BE2C (cell line): ENCODE data around the gene HMGXB4.

Experiments used
- DNase-seq: peaks from one replicate; pipeline ENCODE4 v3.0.0-alpha.2; 2020
- H3K27me3 ChIP-seq: fragments of 250-450 bp; sonication (Bioruptor Pico); 2 replicates; pipeline ENCODE4 v1.5.1; 2020; ENCODE audit warnings: mild to moderate bottlenecking
- H3K36me3 ChIP-seq: fragments of 250-450 bp; sonication (Bioruptor Pico); 2 replicates; pipeline ENCODE4 v1.5.1; 2020; ENCODE audit warnings: mild to moderate bottlenecking
- H3K4me1 ChIP-seq: fragments of 250-450 bp; sonication (Bioruptor Pico); 2 replicates; pipeline ENCODE4 v1.5.1; 2020
- H3K4me3 ChIP-seq: 2 replicates; pipeline ENCODE4 v1.5.1; 2011; ENCODE audit warnings: low read depth, low read length
- H3K9me3 ChIP-seq: fragments of 250-450 bp; sonication (Bioruptor Pico); 2 replicates; pipeline ENCODE4 v1.5.1; 2020
- CTCF ChIP-seq: IDR thresholded peaks from 2 replicates; pipeline ENCODE4 v1.5.1; 2012; ENCODE audit warnings: mild to moderate bottlenecking, low read depth, low read length

HMGXB4 gene

DNA sequence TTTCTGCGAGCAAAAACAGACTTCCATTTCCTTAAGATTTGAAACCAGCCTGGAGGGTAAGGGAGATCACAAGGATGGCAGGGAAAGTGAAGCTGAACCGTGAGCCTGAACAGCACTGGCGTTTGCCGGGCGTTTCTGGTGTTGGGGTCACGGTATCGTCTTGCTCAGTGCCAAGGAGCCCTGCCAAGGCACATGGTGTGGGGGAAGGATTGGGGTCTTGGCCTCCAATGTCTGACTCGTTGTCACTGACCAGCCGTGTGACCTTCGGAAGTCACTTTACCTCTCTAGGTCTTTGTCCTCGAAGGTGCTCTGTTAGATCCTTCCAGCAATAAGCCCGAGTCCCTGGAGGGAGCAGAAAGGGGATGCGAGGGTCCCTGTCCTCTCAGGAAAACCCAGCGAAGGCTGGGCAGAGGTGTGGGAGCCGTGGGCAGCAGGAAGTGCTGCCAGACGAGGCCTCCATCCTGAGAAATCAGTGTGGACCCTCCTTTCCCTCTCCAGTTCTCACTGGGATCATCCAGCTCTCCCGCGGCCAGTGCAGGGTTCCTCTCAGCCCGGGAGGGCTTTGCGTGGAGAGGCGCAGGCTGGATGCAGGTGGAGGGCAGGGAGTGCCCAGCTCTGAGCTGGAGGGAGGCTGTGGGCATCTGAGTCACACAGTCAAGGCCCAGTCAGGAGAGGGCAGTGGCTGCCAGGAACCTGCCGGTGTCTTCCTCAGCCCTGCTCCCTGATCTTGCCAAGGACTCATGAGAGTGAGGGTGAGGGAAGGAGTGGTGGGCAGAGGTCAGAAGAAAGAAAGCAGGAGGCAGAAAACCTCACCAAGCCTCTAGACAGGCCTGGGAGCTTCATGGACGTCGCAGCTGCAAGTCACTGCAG, 61.3 kb downstream of the HMGXB4 start:
- Histone ChIP-seq H3K9me3 (no peaks in the 10 kb centered on the region), H3K27me3 (no peaks in the 10 kb centered on the region), H3K4me3 (no peak overlapping the region), H3K4me1 (peaks cover 10% of the 10 kb centered on the region; the same call in 1 of the 2 replicates), H3K36me3 (peaks cover 10% of the 10 kb centered on the region; the same call in 1 of the 2 replicates)
- no peak for DNase-seq
- TF ChIP-seq CTCF = no peak

DNA sequence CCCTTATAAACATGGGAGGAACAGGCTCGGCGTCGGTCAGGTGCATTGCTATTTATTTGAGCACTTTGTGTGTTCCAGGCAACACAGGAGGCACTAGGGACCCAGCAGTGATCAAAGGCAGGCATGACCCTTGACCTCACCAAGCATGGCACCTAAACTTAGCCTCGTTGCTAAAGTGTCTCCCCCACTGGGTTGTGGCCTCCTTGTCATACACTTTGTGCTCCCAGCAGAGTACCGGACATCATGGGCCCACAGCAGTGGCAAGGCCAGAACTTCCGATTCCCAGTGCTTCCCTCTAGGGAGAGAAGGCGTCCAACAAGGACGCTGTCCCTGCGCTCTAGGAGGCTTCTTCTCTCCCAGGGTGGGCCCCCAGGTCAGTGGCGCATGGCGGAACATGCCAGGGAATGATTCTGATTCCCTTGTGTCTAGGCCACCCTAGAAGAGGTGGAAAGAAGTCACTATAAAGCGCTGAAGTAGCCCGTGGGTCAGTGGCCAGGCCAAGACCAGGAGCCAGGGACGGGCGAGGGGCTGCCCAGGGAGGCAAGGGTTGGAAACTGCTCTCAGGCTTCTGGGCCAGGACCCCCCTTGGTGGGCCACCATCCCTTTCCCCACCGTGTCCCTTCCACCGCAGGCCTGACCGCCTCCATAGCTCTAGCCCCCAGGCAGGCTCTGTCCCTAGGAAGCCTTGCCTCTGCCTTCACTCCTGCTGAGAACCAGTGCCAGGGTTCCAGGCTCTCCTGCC, 62.1 kb downstream of the HMGXB4 start:
- Histone ChIP-seq H3K4me1 (peaks cover 8% of the 10 kb centered on the region; the same call in 1 of the 2 replicates), H3K4me3 (no peak overlapping the region), H3K36me3 (peaks cover 14% of the 10 kb centered on the region), H3K27me3 (no peaks in the 10 kb centered on the region), H3K9me3 (no peaks in the 10 kb centered on the region)
- no peak for DNase-seq
- no peak for TF ChIP-seq CTCF

DNA sequence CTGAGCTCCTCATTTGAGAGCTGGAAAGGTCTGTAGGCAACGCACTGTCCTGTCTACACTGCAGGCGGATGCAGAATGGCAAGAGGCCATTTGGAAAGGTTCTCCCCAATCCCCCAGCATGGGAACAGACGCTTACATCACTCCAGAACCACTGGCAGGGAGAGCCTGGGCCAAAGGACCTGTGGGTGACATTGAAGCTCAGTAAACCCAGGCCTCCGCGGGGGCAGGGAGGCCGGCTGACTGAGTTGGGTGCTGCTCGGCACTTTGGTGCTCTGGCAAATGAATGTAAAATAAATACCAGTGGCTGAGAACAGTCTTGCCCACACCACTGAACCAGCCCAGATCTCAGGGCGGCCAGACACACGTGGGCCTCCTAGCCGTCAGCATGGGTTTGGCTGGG, 64.8 kb downstream of the HMGXB4 start:
- peaks cover 27% of the 10 kb centered on the region for H3K36me3 ChIP-seq
- no peak for TF ChIP-seq CTCF
- no peaks in the 10 kb centered on the region for H3K4me1 ChIP-seq
- H3K27me3 ChIP-seq = no peaks in the 10 kb centered on the region
- no peak for DNase-seq
- no peak overlapping the region for H3K4me3 ChIP-seq
- H3K9me3 ChIP-seq = no peaks in the 10 kb centered on the region

GRCh38 chr22:35322893-35323292, 65.6 kb downstream of the HMGXB4 start:
- Histone ChIP-seq H3K4me3 (no peak overlapping the region), H3K36me3 (peaks cover 31% of the 10 kb centered on the region), H3K4me1 (no peaks in the 10 kb centered on the region), H3K27me3 (no peaks in the 10 kb centered on the region), H3K9me3 (no peaks in the 10 kb centered on the region)
- DNase-seq = no peak
- TF ChIP-seq CTCF = no peak

GRCh38 chr22:35323305-35323704, 66.0 kb downstream of the HMGXB4 start:
- peaks cover 35% of the 10 kb centered on the region for H3K36me3 ChIP-seq
- H3K4me1 ChIP-seq = no peaks in the 10 kb centered on the region
- H3K4me3 ChIP-seq = no peak overlapping the region
- no peak for DNase-seq
- H3K27me3 ChIP-seq = no peaks in the 10 kb centered on the region
- H3K9me3 ChIP-seq = no peaks in the 10 kb centered on the region
- TF ChIP-seq CTCF = no peak

DNA sequence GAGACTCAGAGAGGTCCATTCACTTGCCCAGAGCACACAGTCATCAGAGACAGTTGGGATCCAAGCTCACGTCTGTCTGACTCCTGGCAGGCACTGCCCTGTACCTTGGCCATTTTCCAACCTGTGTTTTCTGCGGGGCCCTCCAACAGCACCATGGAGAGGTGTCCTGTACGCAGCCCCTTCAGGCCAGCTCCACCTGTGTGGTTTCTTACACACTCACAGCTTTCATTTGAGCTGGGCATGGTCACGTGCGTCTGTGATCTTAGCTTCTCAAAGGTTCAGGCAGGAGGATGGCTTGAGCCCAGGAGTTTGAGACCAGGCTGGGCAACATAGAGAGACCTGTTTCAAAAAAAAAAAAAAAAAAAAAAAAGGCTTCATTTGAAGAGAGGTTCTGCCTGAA, 66.8 kb downstream of the HMGXB4 start:
- DNase-seq = no peak
- Histone ChIP-seq H3K9me3 (no peaks in the 10 kb centered on the region), H3K27me3 (no peaks in the 10 kb centered on the region), H3K4me3 (no peak overlapping the region), H3K36me3 (peaks cover 38% of the 10 kb centered on the region), H3K4me1 (no peaks in the 10 kb centered on the region)
- no peak for TF ChIP-seq CTCF
